ENCODE results near the gene COL20A1. TPM values are rescaled to one million over a fixed set of nuclear protein-coding genes. Genes with fewer than 3 reads are reported as not detected.
"Not testable (repeated sequence)": the region's sequence is repeated elsewhere in the genome, so short reads cannot be mapped to it uniquely, and the experiment has no call there.

Gene COL20A1
- total RNA-seq, 2 experiments from 2014 or later, result 0.05 TPM; not detected in 1

GRCh38 chr20:63333241-63333836 lies 40.4 kb downstream of the COL20A1 start:
- DNase-seq, result no peak
- intact Hi-C loops (cut with micrococcal nuclease), result no loop called here
- Mint-ChIP-seq H3K9me3 (peaks cover 10% of the 10 kb centered on the region), H3K4me1 (ENCODE audit: low read depth) (no peaks in the 10 kb centered on the region), H3K27me3 (ENCODE audit: low read depth) (peaks cover 9% of the 10 kb centered on the region), H3K4me3 (no peak overlapping the region), H3K36me3 (ENCODE audit: low read depth) (no peaks in the 10 kb centered on the region), H3K27ac (no peak overlapping the region)
- CTCF ChIA-PET, result interaction anchor here (1.0 kb wide), 1 partner anchor 48 kb away, joined by 3 read pairs; no protein-coding TSS in a partner anchor

- Mint-ChIP-seq H3K36me3 (ENCODE audit: low read depth) (no peaks in the 10 kb centered on the region), H3K27me3 (ENCODE audit: low read depth) (peaks cover 15% of the 10 kb centered on the region), H3K4me1 (ENCODE audit: low read depth) (no peaks in the 10 kb centered on the region), H3K9me3 (peaks cover 10% of the 10 kb centered on the region), H3K4me3 (no peak overlapping the region), H3K27ac (no peak overlapping the region)
- intact Hi-C loops (cut with micrococcal nuclease), result no loop called here
- CTCF ChIA-PET, result interaction anchor here (0.9 to 1.0 kb wide), 2 partner anchors 47 to 154 kb away, joined by 3 read pairs; no protein-coding TSS in a partner anchor
- DNase-seq, result no peak
Observed at GRCh38 chr20:63334356-63334755, 41.4 kb downstream of the COL20A1 start.

GRCh38 chr20:63335060-63335459 lies 42.1 kb downstream of the COL20A1 start:
- H3K27me3 Mint-ChIP-seq (ENCODE audit: low read depth), result peaks cover 20% of the 10 kb centered on the region
- H3K4me1 Mint-ChIP-seq (ENCODE audit: low read depth); intact Hi-C loops (cut with micrococcal nuclease); H3K27ac Mint-ChIP-seq; DNase-seq; H3K4me3 Mint-ChIP-seq; H3K9me3 Mint-ChIP-seq; H3K36me3 Mint-ChIP-seq (ENCODE audit: low read depth): not testable (repeated sequence)
- CTCF ChIA-PET, result interaction anchor here (0.7 to 0.9 kb wide), 2 partner anchors 113 to 155 kb away, joined by 3 to 5 read pairs; no protein-coding TSS in a partner anchor

- Mint-ChIP-seq H3K36me3 (ENCODE audit: low read depth) (no peaks in the 10 kb centered on the region), H3K4me3 (no peak overlapping the region), H3K9me3 (peaks cover 10% of the 10 kb centered on the region), H3K27me3 (ENCODE audit: low read depth) (peaks cover 20% of the 10 kb centered on the region), H3K4me1 (ENCODE audit: low read depth) (no peaks in the 10 kb centered on the region), H3K27ac (no peak overlapping the region)
- no peak for DNase-seq
- CTCF ChIA-PET, result interaction anchor here (0.6 to 0.7 kb wide), 2 partner anchors 16 to 114 kb away, joined by 3 to 5 read pairs; no protein-coding TSS in a partner anchor
- intact Hi-C loops (cut with micrococcal nuclease), result no loop called here
Observed at GRCh38 chr20:63335711-63336110, 42.7 kb downstream of the COL20A1 start.

GRCh38 chr20:63336232-63336752 lies 43.3 kb downstream of the COL20A1 start:
- H3K36me3 Mint-ChIP-seq (ENCODE audit: low read depth), result no peaks in the 10 kb centered on the region
- peaks cover 10% of the 10 kb centered on the region for H3K9me3 Mint-ChIP-seq
- no peaks in the 10 kb centered on the region for H3K4me1 Mint-ChIP-seq (ENCODE audit: low read depth)
- H3K27me3 Mint-ChIP-seq (ENCODE audit: low read depth), result peaks cover 20% of the 10 kb centered on the region
- no peak overlapping the region for H3K4me3 Mint-ChIP-seq
- intact Hi-C loops (cut with micrococcal nuclease), result no loop called here
- H3K27ac Mint-ChIP-seq, result no peak overlapping the region
- CTCF ChIA-PET, result no interaction called here
- no peak for DNase-seq

- no peaks in the 10 kb centered on the region for H3K4me1 Mint-ChIP-seq (ENCODE audit: low read depth)
- peaks cover 24% of the 10 kb centered on the region for H3K27me3 Mint-ChIP-seq (ENCODE audit: low read depth)
- CTCF ChIA-PET, result no interaction called here
- H3K36me3 Mint-ChIP-seq (ENCODE audit: low read depth), result no peaks in the 10 kb centered on the region
- no peak overlapping the region for H3K27ac Mint-ChIP-seq
- intact Hi-C loops (cut with micrococcal nuclease), result no loop called here
- no peak overlapping the region for H3K4me3 Mint-ChIP-seq
- H3K9me3 Mint-ChIP-seq, result no peaks in the 10 kb centered on the region
- DNase-seq, result no peak
Observed at GRCh38 chr20:63337786-63338420, 44.9 kb downstream of the COL20A1 start.

GRCh38 chr20:63339154-63340094 lies 46.4 kb downstream of the COL20A1 start:
- H3K4me3 Mint-ChIP-seq; DNase-seq; H3K4me1 Mint-ChIP-seq (ENCODE audit: low read depth); CTCF ChIA-PET; H3K36me3 Mint-ChIP-seq (ENCODE audit: low read depth); H3K9me3 Mint-ChIP-seq; intact Hi-C loops (cut with micrococcal nuclease); H3K27ac Mint-ChIP-seq: not testable (repeated sequence)
- peaks cover 24% of the 10 kb centered on the region for H3K27me3 Mint-ChIP-seq (ENCODE audit: low read depth)

GRCh38 chr20:63340158-63340688 lies 47.2 kb downstream of the COL20A1 start:
- CTCF ChIA-PET; H3K27ac Mint-ChIP-seq; DNase-seq; H3K36me3 Mint-ChIP-seq (ENCODE audit: low read depth); H3K9me3 Mint-ChIP-seq; intact Hi-C loops (cut with micrococcal nuclease); H3K4me3 Mint-ChIP-seq; H3K4me1 Mint-ChIP-seq (ENCODE audit: low read depth): not testable (repeated sequence)
- H3K27me3 Mint-ChIP-seq (ENCODE audit: low read depth), result peaks cover 24% of the 10 kb centered on the region

- intact Hi-C loops (cut with micrococcal nuclease), result no loop called here
- Mint-ChIP-seq H3K4me3 (no peak overlapping the region), H3K27ac (no peak overlapping the region), H3K36me3 (ENCODE audit: low read depth) (no peaks in the 10 kb centered on the region), H3K9me3 (no peaks in the 10 kb centered on the region), H3K4me1 (ENCODE audit: low read depth) (no peaks in the 10 kb centered on the region), H3K27me3 (ENCODE audit: low read depth) (peaks cover 15% of the 10 kb centered on the region)
- CTCF ChIA-PET, result no interaction called here
- DNase-seq, result no peak
Observed at GRCh38 chr20:63342561-63343459, 49.8 kb downstream of the COL20A1 start.

GRCh38 chr20:63343460-63344445 lies 50.8 kb downstream of the COL20A1 start:
- no peaks in the 10 kb centered on the region for H3K9me3 Mint-ChIP-seq
- CTCF ChIA-PET, result interaction anchor here (0.6 kb wide), 1 partner anchor 116 kb away, joined by 5 read pairs; no protein-coding TSS in a partner anchor
- no peaks in the 10 kb centered on the region for H3K36me3 Mint-ChIP-seq (ENCODE audit: low read depth)
- H3K27ac Mint-ChIP-seq, result no peak overlapping the region
- no peak for DNase-seq
- H3K4me3 Mint-ChIP-seq, result no peak overlapping the region
- no peaks in the 10 kb centered on the region for H3K4me1 Mint-ChIP-seq (ENCODE audit: low read depth)
- H3K27me3 Mint-ChIP-seq (ENCODE audit: low read depth), result peaks cover 11% of the 10 kb centered on the region
- intact Hi-C loops (cut with micrococcal nuclease), result no loop called here
